ENCODE results near the gene ACSL1.

DNA sequence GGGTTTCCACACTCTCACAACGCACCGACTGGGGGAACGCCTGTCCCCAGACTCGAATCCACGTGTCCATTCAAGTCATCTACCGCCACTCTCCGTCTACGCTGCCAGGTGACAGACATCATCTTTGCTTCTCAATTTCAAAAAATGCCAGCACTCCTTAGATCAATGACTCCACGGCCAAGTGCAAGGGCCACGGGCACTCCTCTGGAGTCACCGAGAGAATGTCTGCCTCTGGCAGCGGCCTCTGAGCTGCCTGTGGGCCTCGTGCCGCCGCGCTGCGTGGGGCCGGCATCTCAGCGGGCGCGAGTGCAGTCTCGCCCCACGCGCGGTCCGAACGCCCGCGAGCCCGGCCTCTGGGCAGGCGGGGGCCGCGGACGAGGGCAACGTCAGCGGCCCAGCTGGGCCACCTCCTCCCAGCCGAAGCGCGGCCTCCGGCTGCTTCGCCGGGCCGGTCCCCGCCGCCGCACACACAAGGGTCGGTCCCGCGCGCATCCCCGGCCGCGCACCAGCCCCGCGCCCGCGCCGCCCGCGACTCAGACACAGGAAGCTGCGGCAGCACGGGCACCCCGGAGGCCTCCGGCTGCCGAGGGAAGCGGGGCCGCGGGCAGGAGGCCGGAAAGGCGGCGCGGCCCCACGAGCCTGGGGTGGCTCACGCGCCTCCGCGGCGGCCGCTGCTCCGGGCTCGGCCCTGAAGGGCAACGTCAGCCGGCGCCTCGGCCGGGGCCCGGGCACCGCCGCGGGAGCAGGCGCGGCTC is 450 bp downstream of the ACSL1 start:
- TF ChIP-seq POLR2AphosphoS5 (IDR thresholded peaks at IDR 0.05; ENCODE audit: borderline replicate concordance, low read depth, low read length), result no peak
- no peak for TF ChIP-seq EZH2 (IDR thresholded peaks at IDR 0.05)
